ENCODE measurements around the gene LRRC1. TPM values are rescaled to one million over a fixed set of nuclear protein-coding genes. Genes with fewer than 3 reads are reported as not detected.

LRRC1 gene
- total and polyA plus RNA-seq, 2 donors (not counting 3 experiments of a cell fraction or from before 2014, with no cell fraction given), result 5.6 to 11.7 TPM

DNA sequence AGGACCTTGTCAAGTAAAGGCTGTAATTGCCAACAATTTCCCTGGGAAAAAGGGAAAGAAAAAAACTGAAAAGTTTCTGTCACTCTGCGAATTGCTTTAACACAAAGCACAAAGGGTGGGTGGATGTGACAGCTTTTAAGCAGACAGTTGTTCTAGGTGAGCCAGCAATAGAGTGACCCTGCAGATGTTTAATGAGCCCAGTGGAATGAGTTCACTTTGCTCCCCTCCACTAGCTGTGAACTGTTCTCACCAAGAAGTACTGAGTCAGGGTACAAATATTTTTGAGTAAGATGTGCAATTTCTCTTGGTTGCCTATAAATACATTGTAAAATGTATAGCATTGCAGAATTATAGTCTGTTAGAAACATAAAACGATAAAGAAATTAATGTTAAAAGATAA is 26.2 kb upstream of the LRRC1 start:
- H3K9me3 ChIP-seq (replicated peaks; ENCODE audit: control insufficient read depth, insufficient read depth, low read length), result no peaks in the 10 kb centered on the region
- H3K79me2 ChIP-seq (ENCODE audit: control insufficient read depth, insufficient read depth, low read length), result no peaks in the 10 kb centered on the region
- DNase-seq (ENCODE audit: low read depth, low spot score) (no peak), FAIRE-seq (no peak)
- H3K4me2 ChIP-seq (ENCODE audit: insufficient read depth, low read length), result no peak overlapping the region
- H3K27ac ChIP-seq (ENCODE audit: insufficient read depth, low read depth, low read length), result no peak overlapping the region
- H3K4me3 ChIP-seq (replicated peaks in 1 of 3; ENCODE audit: insufficient read depth in 1 of 3, low read depth in 1 of 3, low read length in 3 of 3), result no peak overlapping the region
- dilution Hi-C loops (cut with MboI; ENCODE audit: extremely low pct_ligation_motif_present, low sequenced_read_pairs) (no loop called here), intact Hi-C loops (cut with micrococcal nuclease) (no loop called here)
- H3K36me3 ChIP-seq (ENCODE audit: control insufficient read depth in 2 of 2, extremely low read depth in 1 of 2, insufficient read depth in 2 of 2, low read length in 2 of 2), result no peaks in the 10 kb centered on the region
- no TSS peak for BruUV-seq (replicated peaks)
- no peaks in the 10 kb centered on the region for H3K27me3 ChIP-seq (ENCODE audit: control insufficient read depth in 2 of 2, insufficient read depth in 2 of 2, low read length in 2 of 2)
- no peak for TF ChIP-seq POLR2A (IDR thresholded peaks at IDR 0.05; ENCODE audit: low read depth, low read length)
- no peak for TF ChIP-seq POLR2AphosphoS5 (IDR thresholded peaks at IDR 0.05; ENCODE audit: insufficient read depth, low read depth, low read length)
- no peak for TF ChIP-seq MYC (IDR thresholded peaks at IDR 0.05; ENCODE audit: low read depth, low read length)
- TF ChIP-seq EZH2 (IDR thresholded peaks at IDR 0.05; ENCODE audit: borderline replicate concordance, low read depth, low read length, severe bottlenecking), result no peak
- TF ChIP-seq JUN (IDR thresholded peaks at IDR 0.05; ENCODE audit: borderline replicate concordance, insufficient read depth, insufficient read length, low read depth), result no peak
- TF ChIP-seq, protein P1, sequence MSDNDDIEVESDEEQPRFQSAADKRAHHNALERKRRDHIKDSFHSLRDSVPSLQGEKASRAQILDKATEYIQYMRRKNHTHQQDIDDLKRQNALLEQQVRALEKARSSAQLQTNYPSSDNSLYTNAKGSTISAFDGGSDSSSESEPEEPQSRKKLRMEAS (IDR thresholded peaks at IDR 0.05; ENCODE audit: insufficient read depth, insufficient read length), result no peak
- TF ChIP-seq GATA2 (IDR thresholded peaks at IDR 0.05; ENCODE audit: insufficient read depth, insufficient read length, low read depth, low read length), result no peak
- TF ChIP-seq FOS (IDR thresholded peaks at IDR 0.05; ENCODE audit: borderline replicate concordance, insufficient read depth, low read length), result no peak
- no peak for TF ChIP-seq CTCF (IDR thresholded peaks at IDR 0.05; ENCODE audit: extremely low read depth in 1 of 2, insufficient read depth in 1 of 2, low read depth in 1 of 2, low read length in 2 of 2)
- H3K9me1 ChIP-seq (replicated peaks; ENCODE audit: control insufficient read depth, extremely low read depth, insufficient read depth, low read length), result no peaks in the 10 kb centered on the region
- H2AFZ ChIP-seq (ENCODE audit: low read depth, low read length), result no peak overlapping the region
- no peaks in the 10 kb centered on the region for H4K20me1 ChIP-seq (replicated peaks; ENCODE audit: control insufficient read depth, extremely low read depth, insufficient read depth, low read length)
- H3K9ac ChIP-seq (replicated peaks; ENCODE audit: extremely low read depth, insufficient read depth, low read length), result no peak overlapping the region
- no peaks in the 10 kb centered on the region for H3K4me1 ChIP-seq (ENCODE audit: control insufficient read depth, extremely low read depth, insufficient read depth, low read length)
- ChIA-PET CTCF (interaction anchor here (1.3 to 1.5 kb wide), 2 partner anchors 34 to 187 kb away, joined by 3 to 6 read pairs; no protein-coding TSS in a partner anchor), POLR2A (no interaction called here)
